ENCODE results near the gene MLLT1.

GRCh38 chr19:6222884-6223283, 56.9 kb downstream of the MLLT1 start:
- no peak for TF ChIP-seq EZH2 (IDR thresholded peaks at IDR 0.05; ENCODE audit: insufficient read depth, poor library complexity, severe bottlenecking)
- no peak for TF ChIP-seq EZH2phosphoT487 (IDR thresholded peaks at IDR 0.05; ENCODE audit: insufficient read depth, low read depth)

All from GM23248 (cell line).